ENCODE results near the gene GRK5. TPM values are rescaled to one million over a fixed set of nuclear protein-coding genes. Genes with fewer than 3 reads are reported as not detected.

The GRK5 gene
- total RNA-seq, 4 donors from 2014 or later = 15.9 to 53.8 (median 18.4) TPM

DNA sequence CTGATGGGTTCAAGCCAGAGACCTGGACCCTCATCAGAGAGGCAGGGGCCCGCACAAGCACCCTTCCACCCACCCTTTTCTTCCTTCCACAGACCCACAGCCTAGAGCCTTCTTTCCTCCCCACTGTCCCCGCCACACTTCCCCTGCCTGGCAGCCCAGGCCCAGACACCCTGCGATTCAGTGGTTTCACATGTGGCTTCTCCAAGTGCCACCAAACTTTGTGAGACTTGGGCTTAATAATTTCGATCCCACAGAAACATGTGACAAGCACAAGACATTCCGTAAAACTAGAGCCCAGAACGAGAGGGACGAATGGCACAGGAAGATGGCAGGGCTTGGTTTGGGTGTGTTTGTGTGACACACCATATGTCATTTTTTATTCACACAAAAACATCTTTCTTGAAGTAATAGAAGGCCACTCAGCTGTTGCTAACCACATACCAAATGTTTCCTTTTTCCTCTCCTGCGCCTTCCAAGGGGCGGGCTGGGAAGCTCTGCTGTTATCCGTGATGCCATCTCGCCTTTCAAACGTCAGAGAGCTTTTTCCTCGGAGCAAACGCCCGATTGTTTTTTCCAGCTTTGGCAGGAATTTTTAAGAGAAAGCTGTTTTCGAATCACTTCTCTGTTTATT, 162.9 kb downstream of the GRK5 start:
- ATAC-seq (ENCODE audit: low FRiP score) (no peak), DNase-seq (ENCODE audit: low spot score) (no peak)
- TF ChIP-seq, protein P1, sequence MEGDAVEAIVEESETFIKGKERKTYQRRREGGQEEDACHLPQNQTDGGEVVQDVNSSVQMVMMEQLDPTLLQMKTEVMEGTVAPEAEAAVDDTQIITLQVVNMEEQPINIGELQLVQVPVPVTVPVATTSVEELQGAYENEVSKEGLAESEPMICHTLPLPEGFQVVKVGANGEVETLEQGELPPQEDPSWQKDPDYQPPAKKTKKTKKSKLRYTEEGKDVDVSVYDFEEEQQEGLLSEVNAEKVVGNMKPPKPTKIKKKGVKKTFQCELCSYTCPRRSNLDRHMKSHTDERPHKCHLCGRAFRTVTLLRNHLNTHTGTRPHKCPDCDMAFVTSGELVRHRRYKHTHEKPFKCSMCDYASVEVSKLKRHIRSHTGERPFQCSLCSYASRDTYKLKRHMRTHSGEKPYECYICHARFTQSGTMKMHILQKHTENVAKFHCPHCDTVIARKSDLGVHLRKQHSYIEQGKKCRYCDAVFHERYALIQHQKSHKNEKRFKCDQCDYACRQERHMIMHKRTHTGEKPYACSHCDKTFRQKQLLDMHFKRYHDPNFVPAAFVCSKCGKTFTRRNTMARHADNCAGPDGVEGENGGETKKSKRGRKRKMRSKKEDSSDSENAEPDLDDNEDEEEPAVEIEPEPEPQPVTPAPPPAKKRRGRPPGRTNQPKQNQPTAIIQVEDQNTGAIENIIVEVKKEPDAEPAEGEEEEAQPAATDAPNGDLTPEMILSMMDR (IDR thresholded peaks at IDR 0.05) = no peak

DNA sequence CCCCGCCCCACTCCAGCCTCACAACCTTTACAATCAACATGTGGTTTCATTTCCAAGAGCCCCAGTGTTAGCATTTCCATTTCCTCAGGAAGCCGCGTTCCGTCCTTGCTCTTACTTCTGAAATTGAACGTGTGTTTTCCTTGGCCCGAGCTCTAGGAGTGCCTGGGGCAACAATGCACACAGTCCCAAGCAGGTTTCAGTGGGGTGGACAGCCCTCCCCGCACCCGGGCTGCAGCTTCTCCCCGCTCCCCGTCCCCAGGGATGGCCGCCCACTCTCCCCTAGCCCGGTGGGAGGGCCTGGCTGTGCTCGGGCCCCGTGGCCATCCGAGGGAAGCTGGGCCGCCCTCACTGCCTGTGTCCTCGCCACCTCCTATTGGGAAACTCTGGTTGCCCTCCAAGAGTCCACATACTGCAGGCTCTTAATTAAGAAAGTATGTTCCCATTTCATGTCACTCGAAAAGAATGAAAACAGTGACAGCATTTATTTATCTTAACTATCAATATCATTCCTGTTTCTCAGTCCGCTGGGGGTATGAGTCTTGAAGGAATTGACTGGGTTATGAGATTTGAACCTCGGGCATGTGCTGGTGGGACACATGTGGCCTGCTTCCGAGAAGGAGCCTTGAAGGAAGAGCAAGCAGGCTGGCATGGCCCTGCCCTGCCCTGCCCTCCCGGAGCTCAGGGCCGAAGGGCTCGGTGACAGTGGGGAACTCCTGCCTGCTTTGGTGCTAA, 163.8 kb downstream of the GRK5 start:
- DNase-seq (ENCODE audit: low spot score) (no peak), ATAC-seq (ENCODE audit: low FRiP score) (no peak)
- TF ChIP-seq, protein P1 (IDR thresholded peaks at IDR 0.05) = no peak

DNA sequence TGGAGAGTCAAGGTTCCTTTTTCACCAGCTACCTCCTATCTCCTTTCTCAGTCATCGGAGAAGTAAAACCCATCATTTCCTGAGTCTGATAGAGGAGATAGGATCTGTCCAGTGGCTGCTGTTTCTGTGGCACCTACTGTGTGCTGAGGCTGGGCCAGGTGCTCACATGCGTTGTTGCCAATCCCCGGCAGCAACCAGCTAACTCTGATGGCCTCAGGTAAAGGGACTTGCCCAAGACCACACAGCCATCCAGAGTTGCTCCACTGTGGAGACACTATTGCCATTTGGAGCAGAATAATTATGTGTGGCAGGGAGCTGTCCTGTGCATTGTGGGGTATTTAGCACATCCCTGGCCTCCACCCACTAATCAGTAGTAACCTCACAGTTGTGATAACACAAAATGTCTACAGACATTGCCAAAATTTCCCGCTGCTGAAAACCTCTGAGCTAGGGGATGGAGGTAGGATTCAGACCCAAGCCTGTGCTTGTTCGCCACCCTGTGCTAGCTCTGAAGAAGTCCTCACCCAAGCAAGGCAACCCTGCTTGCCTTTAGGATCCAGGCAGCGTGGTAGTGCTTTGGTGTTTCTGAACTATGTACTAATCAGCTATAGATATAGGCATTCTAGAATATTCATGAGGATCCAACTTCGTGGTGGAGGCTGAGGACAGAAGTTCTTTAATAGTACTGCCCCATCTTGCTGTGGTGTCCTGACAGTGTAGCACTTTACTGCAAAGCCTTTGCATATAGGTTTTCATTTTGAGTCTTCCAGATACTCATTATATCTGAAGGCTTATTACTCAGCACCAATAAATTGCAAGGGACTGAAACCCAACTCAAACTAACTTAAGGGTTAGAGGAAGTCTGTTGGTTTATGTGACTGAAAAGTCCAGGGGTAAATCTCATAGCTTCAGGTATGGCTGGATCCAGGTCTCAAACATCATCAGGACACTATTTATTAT, 164.6 kb downstream of the GRK5 start:
- TF ChIP-seq, protein P1 (IDR thresholded peaks at IDR 0.05) = no peak
- no peak for ATAC-seq (ENCODE audit: low FRiP score)
- DNase-seq (ENCODE audit: low spot score) = no peak

DNA sequence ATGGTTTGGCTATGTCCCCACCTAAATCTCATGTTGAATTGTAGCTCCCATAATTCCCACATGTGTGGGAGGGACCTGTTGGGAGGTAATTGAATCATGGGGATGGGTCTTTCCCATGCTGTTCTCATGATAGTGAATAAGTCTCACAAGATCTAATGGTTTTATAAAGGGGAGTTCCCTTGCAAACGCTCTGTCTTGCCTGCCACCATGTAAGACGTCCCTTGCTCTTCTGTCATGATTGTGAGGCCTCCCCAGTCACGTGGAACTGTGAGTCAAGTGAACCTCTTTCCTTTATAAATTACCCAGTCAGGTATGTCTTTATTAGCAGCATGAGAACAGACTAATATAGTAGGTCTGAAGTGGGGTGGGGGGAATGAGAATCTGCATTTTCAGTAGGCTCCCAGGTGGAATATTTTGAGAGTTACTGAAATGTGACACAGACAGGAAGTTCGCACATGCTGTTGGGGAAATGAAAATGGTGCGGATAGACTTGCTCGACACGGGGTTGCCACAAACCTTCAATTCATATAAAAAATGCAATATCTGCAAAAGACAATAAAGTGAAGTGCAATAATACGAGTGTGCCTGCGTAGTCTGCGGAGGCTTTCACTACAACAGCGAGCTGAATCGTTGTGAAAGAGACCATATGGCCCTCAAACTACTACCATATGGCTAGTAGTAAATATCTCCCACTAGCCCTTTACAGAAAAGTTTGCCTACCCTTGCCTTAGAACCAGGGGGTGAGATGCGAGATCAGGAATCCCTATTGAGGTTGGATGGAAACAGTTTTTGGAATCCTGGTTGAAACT, 166.1 kb downstream of the GRK5 start:
- DNase-seq (ENCODE audit: low spot score) (no peak), ATAC-seq (ENCODE audit: low FRiP score) (no peak)
- TF ChIP-seq, protein P1 (IDR thresholded peaks at IDR 0.05) = no peak

DNA sequence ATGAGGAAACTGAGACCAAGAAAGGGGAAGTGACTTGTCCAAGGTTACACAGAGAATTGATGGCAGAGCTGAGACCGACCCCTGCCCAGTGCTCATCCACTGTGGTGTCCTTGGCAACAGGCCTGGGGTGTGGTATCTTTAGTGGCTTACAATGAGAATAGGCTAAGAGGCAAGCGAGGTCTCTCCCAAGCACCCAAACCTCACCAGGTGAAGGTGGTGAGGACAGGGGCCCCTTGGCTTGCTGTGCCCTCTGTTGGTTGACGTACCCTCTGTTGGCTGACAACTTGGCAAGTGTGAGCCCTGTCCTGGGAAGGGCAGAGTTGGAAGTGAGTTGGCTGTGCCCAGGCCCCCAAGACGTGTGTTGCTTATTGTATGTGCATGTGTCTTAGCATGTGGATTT, 166.9 kb downstream of the GRK5 start:
- TF ChIP-seq, protein P1 (IDR thresholded peaks at IDR 0.05) = no peak
- DNase-seq (ENCODE audit: low spot score) (no peak), ATAC-seq (ENCODE audit: low FRiP score) (no peak)

DNA sequence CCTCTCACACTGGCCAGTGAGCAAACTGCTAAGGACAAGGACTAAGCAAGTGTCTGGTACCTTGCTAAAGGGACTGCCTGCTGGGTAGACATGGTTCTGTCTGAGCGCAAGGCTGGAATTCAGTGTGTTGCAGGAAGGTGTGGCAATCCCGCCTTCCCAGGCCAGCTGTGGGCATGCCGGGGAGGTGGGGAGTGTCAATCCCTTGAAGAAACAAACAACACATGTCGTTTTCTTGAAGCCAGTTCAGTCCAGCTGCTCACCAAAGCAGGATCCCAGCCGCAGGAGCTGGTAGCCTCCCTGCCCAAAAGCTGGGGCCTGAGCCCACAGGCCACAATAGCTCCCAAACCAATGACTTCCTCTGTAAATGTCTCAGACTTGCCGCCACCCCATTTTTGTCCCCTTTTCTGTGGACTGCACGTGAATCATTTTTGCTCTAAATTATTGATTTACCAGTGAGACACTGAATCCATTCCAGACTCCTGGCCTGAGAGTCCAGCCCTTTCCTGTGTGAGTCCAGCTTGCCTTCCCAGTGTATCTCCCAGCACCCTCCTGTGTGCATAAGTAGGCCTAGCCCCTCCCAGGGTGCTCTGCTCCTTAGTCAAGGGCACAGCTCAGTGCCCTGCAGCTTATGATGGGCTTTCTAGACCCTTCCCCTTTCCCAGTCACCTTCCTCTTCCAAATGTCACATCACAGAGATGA, 168.4 kb downstream of the GRK5 start:
- DNase-seq (ENCODE audit: low spot score) (no peak), ATAC-seq (ENCODE audit: low FRiP score) (no peak)
- TF ChIP-seq, protein P1 (IDR thresholded peaks at IDR 0.05) = no peak
